SK-N-SH treated with all-trans-retinoic acid at 6 μM for 48 hours (cell line): Measurements from ENCODE around the gene MAGEA3.
"Not testable (repeated sequence)": the region's sequence is repeated elsewhere in the genome, so short reads cannot be mapped to it uniquely, and the experiment has no call there.

Experiments
- ATAC-seq: fragments of 200-7000 bp; cut with Tn5 transposase; 3 replicates; pipeline ENCODE4 v1.9.1; 2020; ENCODE audit warnings: mild to moderate bottlenecking, moderate library complexity
- ARNTL ChIP-seq: fragments of 450-650 bp; formaldehyde crosslinking; IDR thresholded peaks from 2 replicates; pipeline ENCODE4 v1.5.0; 2020; ENCODE audit warnings: low read depth, mild to moderate bottlenecking, moderate library complexity, borderline replicate concordance
- BACH2 ChIP-seq: fragments of 250-450 bp; sonication (Bioruptor Pico); IDR thresholded peaks from 2 replicates; pipeline ENCODE4 v1.9.0; 2021; ENCODE audit warnings: mild to moderate bottlenecking, borderline replicate concordance
- CREB5 ChIP-seq: fragments of 250-450 bp; sonication (Bioruptor Pico); IDR thresholded peaks from 2 replicates; pipeline ENCODE4 v1.5.1; 2020; ENCODE audit warnings: low read depth, mild to moderate bottlenecking, moderate library complexity
- CSDC2 ChIP-seq: fragments of 250-450 bp; sonication (Bioruptor Pico); IDR thresholded peaks from 2 replicates; pipeline ENCODE4 v1.5.0; 2020; ENCODE audit warnings: mild to moderate bottlenecking, moderate library complexity
- CSRNP3 ChIP-seq: fragments of 250-450 bp; sonication (Bioruptor Pico); IDR thresholded peaks from 2 replicates; pipeline ENCODE4 v1.5.1; 2021; ENCODE audit warnings: mild to moderate bottlenecking, moderate library complexity
- ESRRG ChIP-seq: fragments of 250-450 bp; sonication (Bioruptor Pico); IDR thresholded peaks from 2 replicates; pipeline ENCODE4 v1.6.1; 2021; ENCODE audit warnings: mild to moderate bottlenecking
- GLIS3 ChIP-seq: fragments of 250-450 bp; sonication (Bioruptor Pico); IDR thresholded peaks from 2 replicates; pipeline ENCODE4 v1.5.0; 2020; ENCODE audit warnings: mild to moderate bottlenecking, moderate library complexity
- OSR1 ChIP-seq: fragments of 250-450 bp; sonication (Bioruptor Pico); IDR thresholded peaks from 2 replicates; pipeline ENCODE4 v1.8.0; 2022; ENCODE audit warnings: moderate library complexity, mild to moderate bottlenecking, inconsistent platforms
- PATZ1 ChIP-seq: fragments of 250-450 bp; sonication (Bioruptor Pico); IDR thresholded peaks from 2 replicates; pipeline ENCODE4 v1.8.0; 2020; ENCODE audit warnings: mild to moderate bottlenecking, moderate library complexity, borderline replicate concordance
- SNAI2 ChIP-seq: fragments of 250-450 bp; sonication (Bioruptor Pico); IDR thresholded peaks from 2 replicates; pipeline ENCODE4 v1.5.0; 2020; ENCODE audit warnings: mild to moderate bottlenecking, moderate library complexity
- TCF4 ChIP-seq: fragments of 250-450 bp; sonication (Bioruptor Pico); IDR thresholded peaks from 2 replicates; pipeline ENCODE4 v1.8.0; 2021; ENCODE audit warnings: mild to moderate bottlenecking, moderate library complexity, borderline replicate concordance
- TOX ChIP-seq: fragments of 250-450 bp; sonication (Bioruptor Pico); IDR thresholded peaks from 2 replicates; pipeline ENCODE4 v1.8.0; 2021; ENCODE audit warnings: mild to moderate bottlenecking, moderate library complexity, borderline replicate concordance
- TSHZ2 ChIP-seq: fragments of 250-450 bp; sonication (Bioruptor Pico); IDR thresholded peaks from 2 replicates; pipeline ENCODE4 v1.5.0; 2020; ENCODE audit warnings: mild to moderate bottlenecking, moderate library complexity
- ZC3H10 ChIP-seq: fragments of 250-450 bp; sonication (Bioruptor Pico); IDR thresholded peaks from 2 replicates; pipeline ENCODE4 v1.5.1; 2021; ENCODE audit warnings: mild to moderate bottlenecking, moderate library complexity
- ZFP3 ChIP-seq: fragments of 250-450 bp; sonication (Bioruptor Pico); IDR thresholded peaks from 2 replicates; pipeline ENCODE4 v1.5.0; 2020; ENCODE audit warnings: mild to moderate bottlenecking, moderate library complexity
- ZFP30 ChIP-seq: fragments of 450-650 bp; formaldehyde crosslinking; IDR thresholded peaks from 2 replicates; pipeline ENCODE4 v1.5.0; 2022; ENCODE audit warnings: mild to moderate bottlenecking, moderate library complexity
- ZNF70 ChIP-seq: fragments of 450-650 bp; formaldehyde crosslinking; IDR thresholded peaks from 2 replicates; pipeline ENCODE4 v1.5.0; 2020; ENCODE audit warnings: mild to moderate bottlenecking, moderate library complexity
- ZNF8 ChIP-seq: fragments of 450-650 bp; formaldehyde crosslinking; IDR thresholded peaks from 2 replicates; pipeline ENCODE4 v1.5.0; 2020; ENCODE audit warnings: mild to moderate bottlenecking, moderate library complexity

Gene MAGEA3

GRCh38 chrX:152725409-152725808 lies 26.8 kb downstream of the MAGEA3 start:
- no peak for TF ChIP-seq ZFP3 (CRISPR knock-in tag)
- no peak for TF ChIP-seq TCF4 (CRISPR knock-in tag)
- no peak for TF ChIP-seq OSR1 (CRISPR knock-in tag)
- no peak for TF ChIP-seq CSDC2 (CRISPR knock-in tag)
- no peak for TF ChIP-seq BACH2 (CRISPR knock-in tag)
- TF ChIP-seq ZNF8 (CRISPR knock-in tag): no peak
- no peak for TF ChIP-seq SNAI2 (CRISPR knock-in tag)
- TF ChIP-seq ESRRG (CRISPR knock-in tag): no peak
- no peak for TF ChIP-seq ZFP30 (CRISPR knock-in tag)
- no peak for TF ChIP-seq PATZ1 (CRISPR knock-in tag)
- no peak for ATAC-seq

- TF ChIP-seq PATZ1 (CRISPR knock-in tag): no peak
- no peak for TF ChIP-seq BACH2 (CRISPR knock-in tag)
- no peak for TF ChIP-seq CREB5 (CRISPR knock-in tag)
- no peak for TF ChIP-seq TSHZ2 (CRISPR knock-in tag)
- no peak for TF ChIP-seq OSR1 (CRISPR knock-in tag)
- TF ChIP-seq ZNF70 (CRISPR knock-in tag): no peak
- TF ChIP-seq ZC3H10 (CRISPR knock-in tag): no peak
- TF ChIP-seq CSRNP3 (CRISPR knock-in tag): no peak
- no peak for TF ChIP-seq SNAI2 (CRISPR knock-in tag)
- TF ChIP-seq TOX (CRISPR knock-in tag): no peak
- no peak for TF ChIP-seq GLIS3 (CRISPR knock-in tag)
- TF ChIP-seq ARNTL: no peak
- ATAC-seq: peak; percentile 96
Measured at GRCh38 chrX:152733261-152733975, 34.8 kb downstream of the MAGEA3 start, which contains the start of the genes CSAG1 and MAGEA12. CSAG1 (minus strand) TSS chrX:152733721; CDS start chrX:152732460, 1,261 bp downstream. MAGEA12 (plus strand) TSS chrX:152733757; CDS start chrX:152736162, 2,405 bp downstream.

GRCh38 chrX:152734143-152734858 lies 35.7 kb downstream of the MAGEA3 start:
- not testable (repeated sequence) for ATAC-seq
